Stomach (tissue), 9 donors: ENCODE measurements around the gene ASIC2. TPM values are rescaled to one million over a fixed set of nuclear protein-coding genes. Genes with fewer than 3 reads are reported as not detected.

ENCODE experiments used
- DNase-seq, 2 donors: peaks; one replicate each; pipeline versions ENCODE4 v3.0.0 to v3.0.0-alpha.2; 2013 to 2019
- H3K27ac ChIP-seq, 5 donors: fragments of 200-600 bp in 4 of 5; sonication (generic) in 4 of 5; one replicate each; pipeline ENCODE4 v1.5.1; 2013 to 2019; ENCODE audit warnings: mild to moderate bottlenecking in 1 of 5, moderate library complexity in 1 of 5
- H3K27me3 ChIP-seq, 3 donors: fragments of 200-600 bp; sonication (generic); one replicate each; pipeline ENCODE4 v1.5.1; 2017 to 2019; ENCODE audit warnings: mixed run types in 1 of 3
- H3K36me3 ChIP-seq, 4 donors: fragments of 200-600 bp; sonication (generic); 1 replicate in 3 of 4; 2 replicates in 1 of 4; pipeline ENCODE4 v1.5.1; 2016 to 2019
- H3K4me1 ChIP-seq, 4 donors: fragments of 200-600 bp; sonication (generic); one replicate each; pipeline ENCODE4 v1.5.1; 2016 to 2019
- H3K4me3 ChIP-seq, 4 donors: fragments of 200-600 bp; sonication (generic) in 3 of 4; one replicate each; pipeline ENCODE4 v1.5.1; 2016 to 2019; ENCODE audit warnings: mild to moderate bottlenecking in 1 of 4
- H3K9me3 ChIP-seq, 4 donors: fragments of 200-600 bp; sonication (generic); one replicate each; pipeline ENCODE4 v1.5.1; 2016 to 2019
- EP300 ChIP-seq: sonication (generic); formaldehyde crosslinking; IDR thresholded peaks from one replicate; pipeline ENCODE4 v1.6.1; 2017; ENCODE audit warnings: antibody characterized with exemption
- POLR2A ChIP-seq, 4 donors: fragments of 450-650 bp; IDR thresholded peaks; one replicate each; pipeline ENCODE4 v1.6.1; 2016; ENCODE audit warnings: antibody characterized with exemption in 4 of 4, control low read depth in 2 of 4, mild to moderate bottlenecking in 1 of 4, moderate library complexity in 1 of 4
- POLR2AphosphoS5 ChIP-seq, 3 donors: sonication (generic); formaldehyde crosslinking; IDR thresholded peaks; one replicate each; pipeline ENCODE4 v1.6.1; 2016; ENCODE audit warnings: antibody characterized with exemption in 3 of 3
- WGBS, 5 donors: extraction: QIAGEN DNeasy Blood & Tissue Kit in 3 of 5; methylation state at CpG; one replicate each; pipeline versions ENCODE4 v1.1.5 to v1.1.7; 2013 to 2018; 5-methylcytosine and 5-hydroxymethylcytosine counted together
- intact Hi-C: fragments of 100-400 bp; cut with DNase I; formaldehyde crosslinking; loops from one replicate; pipeline ENCODE4 v1.15.1; 2023; ENCODE audit warnings: low total_unique reads
- polyA plus RNA-seq, 3 donors: library from polyadenylated mRNA; stranded (reverse); fragments of 200-250 nt; gene quantifications; one replicate each; pipeline ENCODE4 v1.2.3, GENCODE V29; 2013
- total RNA-seq, 5 donors: library from RNA; depleted of rRNA; stranded (reverse); fragments of >200 nt; gene quantifications; one replicate each; pipeline versions ENCODE4 v1.1.0 to v1.2.3, GENCODE V29; 2014 to 2016
- TF ChIP-seq, protein P1 (sequence below), 7 experiments: fragments of 450-650 bp in 4 of 7; fragments of 200-600 bp in 3 of 7; sonication (generic) in 3 of 7; IDR thresholded peaks; one replicate each; pipeline ENCODE4 v1.5.1; 2016 to 2019; ENCODE audit warnings: antibody characterized with exemption in 7 of 7, control low read depth in 2 of 7, mild to moderate bottlenecking in 1 of 7
- donor health status: healthy with polysubstance abuse.
- donor health status: Bipolar disorder and iron deficiency.
- donor health status: healthy.

Gene ASIC2
- total and polyA plus RNA-seq, 8 donors = 0.13 to 0.18 TPM; not detected in 6

DNA sequence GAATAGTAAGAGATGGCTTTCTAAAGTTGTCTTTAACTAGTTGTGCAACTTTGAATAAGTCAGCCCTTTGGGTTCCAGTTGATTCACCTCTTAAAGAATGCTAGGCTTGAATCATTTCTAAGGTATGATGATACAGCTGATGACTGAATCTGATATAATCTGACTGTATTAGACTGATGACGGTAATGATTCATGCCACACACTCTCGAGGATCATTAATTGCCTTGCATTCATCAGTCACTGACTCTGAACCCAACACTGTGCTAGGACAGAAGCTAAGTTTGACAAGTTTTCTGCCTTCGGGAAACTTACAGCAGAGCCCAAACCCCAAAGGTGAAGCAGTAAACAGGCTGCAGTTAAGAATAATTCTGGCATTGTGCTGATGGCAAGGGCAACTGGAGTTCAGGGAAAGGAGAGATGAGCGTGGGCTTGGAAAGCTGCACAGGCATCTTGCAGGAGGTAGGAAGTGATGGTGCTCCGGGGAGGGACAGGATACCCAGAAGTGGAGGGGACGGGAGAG is 25.8 kb downstream of the ASIC2 start:
- no peaks in the 10 kb centered on the region for H3K4me1 ChIP-seq
- no peaks in the 10 kb centered on the region for H3K9me3 ChIP-seq
- no peaks in the 10 kb centered on the region for H3K36me3 ChIP-seq
- no peak overlapping the region for H3K27ac ChIP-seq
- peaks cover 0 to 55% (median 0%) of the 10 kb centered on the region in 3 donors for H3K27me3 ChIP-seq
- WGBS, 5 donors = 66 to 79% (median 71%) methylated on average over 6 of the region's 6 CpGs
- no peak for DNase-seq
- intact Hi-C loops = no loop called here
- TF ChIP-seq EP300 = no peak
- TF ChIP-seq POLR2A (IDR thresholded peaks at IDR 0.05) = no peak
- TF ChIP-seq, protein P1, sequence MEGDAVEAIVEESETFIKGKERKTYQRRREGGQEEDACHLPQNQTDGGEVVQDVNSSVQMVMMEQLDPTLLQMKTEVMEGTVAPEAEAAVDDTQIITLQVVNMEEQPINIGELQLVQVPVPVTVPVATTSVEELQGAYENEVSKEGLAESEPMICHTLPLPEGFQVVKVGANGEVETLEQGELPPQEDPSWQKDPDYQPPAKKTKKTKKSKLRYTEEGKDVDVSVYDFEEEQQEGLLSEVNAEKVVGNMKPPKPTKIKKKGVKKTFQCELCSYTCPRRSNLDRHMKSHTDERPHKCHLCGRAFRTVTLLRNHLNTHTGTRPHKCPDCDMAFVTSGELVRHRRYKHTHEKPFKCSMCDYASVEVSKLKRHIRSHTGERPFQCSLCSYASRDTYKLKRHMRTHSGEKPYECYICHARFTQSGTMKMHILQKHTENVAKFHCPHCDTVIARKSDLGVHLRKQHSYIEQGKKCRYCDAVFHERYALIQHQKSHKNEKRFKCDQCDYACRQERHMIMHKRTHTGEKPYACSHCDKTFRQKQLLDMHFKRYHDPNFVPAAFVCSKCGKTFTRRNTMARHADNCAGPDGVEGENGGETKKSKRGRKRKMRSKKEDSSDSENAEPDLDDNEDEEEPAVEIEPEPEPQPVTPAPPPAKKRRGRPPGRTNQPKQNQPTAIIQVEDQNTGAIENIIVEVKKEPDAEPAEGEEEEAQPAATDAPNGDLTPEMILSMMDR (IDR thresholded peaks at IDR 0.05) = no peak
- TF ChIP-seq POLR2AphosphoS5 (IDR thresholded peaks at IDR 0.05) = no peak
- H3K4me3 ChIP-seq = no peak overlapping the region

DNA sequence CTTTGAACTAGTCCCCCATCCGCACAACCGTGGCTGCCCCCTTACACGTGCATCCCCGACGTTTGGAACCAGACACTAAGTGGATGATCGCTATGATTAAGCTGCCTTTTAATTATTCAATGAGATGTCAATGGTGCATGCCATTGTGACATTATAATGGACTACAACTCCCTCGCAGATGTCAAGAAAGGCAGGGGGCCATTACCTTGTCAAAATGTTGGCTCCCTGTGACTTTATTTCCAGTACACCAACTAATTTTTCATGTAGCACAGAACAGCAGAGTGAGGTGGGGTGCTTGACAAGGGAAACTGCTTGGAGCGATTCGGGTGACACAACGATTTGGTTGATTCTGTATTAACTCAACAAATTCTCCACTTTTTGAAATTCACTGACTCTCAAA is 26.5 kb downstream of the ASIC2 start:
- 59 to 79% (median 75%) methylated on average over 10 of the region's 10 CpGs for WGBS, 5 donors
- DNase-seq = no peak
- Histone ChIP-seq H3K27me3 (peaks cover 0 to 56% (median 0%) of the 10 kb centered on the region in 3 donors), H3K27ac (no peak overlapping the region), H3K9me3 (no peaks in the 10 kb centered on the region), H3K36me3 (no peaks in the 10 kb centered on the region), H3K4me3 (no peak overlapping the region), H3K4me1 (no peaks in the 10 kb centered on the region)
- intact Hi-C loops = no loop called here
- no peak for TF ChIP-seq POLR2A (IDR thresholded peaks at IDR 0.05)
- TF ChIP-seq, protein P1 (IDR thresholded peaks at IDR 0.05) = no peak
- TF ChIP-seq EP300 = no peak
- no peak for TF ChIP-seq POLR2AphosphoS5 (IDR thresholded peaks at IDR 0.05)

DNA sequence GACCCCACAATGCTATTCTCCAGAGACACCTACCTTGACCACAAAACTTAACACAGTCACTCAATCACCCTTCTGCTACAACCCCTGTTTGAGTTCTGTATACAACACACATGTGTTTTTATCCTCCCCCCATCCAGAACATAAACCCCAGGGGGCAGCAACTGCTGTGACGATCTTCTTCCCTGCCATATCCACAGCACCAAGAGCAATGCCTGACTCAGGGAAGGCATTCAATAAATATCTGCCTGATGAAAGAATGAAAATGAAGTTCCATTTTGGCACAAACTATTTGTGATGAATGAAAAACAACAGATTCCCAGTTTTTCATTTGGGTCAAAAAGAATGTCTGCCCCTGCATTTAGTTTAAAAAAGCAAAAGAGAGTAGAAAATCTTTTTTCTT is 27.0 kb downstream of the ASIC2 start:
- no peaks in the 10 kb centered on the region for H3K36me3 ChIP-seq
- TF ChIP-seq POLR2A (IDR thresholded peaks at IDR 0.05) (no peak), EP300 (no peak)
- TF ChIP-seq, protein P1 (IDR thresholded peaks at IDR 0.05) = no peak
- no peaks in the 10 kb centered on the region for H3K9me3 ChIP-seq
- H3K27ac ChIP-seq = no peak overlapping the region
- intact Hi-C loops = no loop called here
- DNase-seq = no peak
- H3K4me1 ChIP-seq = no peaks in the 10 kb centered on the region
- H3K4me3 ChIP-seq = no peak overlapping the region
- H3K27me3 ChIP-seq = peaks cover 0 to 60% (median 0%) of the 10 kb centered on the region in 3 donors
- WGBS, 5 donors = 31 to 66% (median 44%) methylated on average over 1 of the region's 1 CpG

DNA sequence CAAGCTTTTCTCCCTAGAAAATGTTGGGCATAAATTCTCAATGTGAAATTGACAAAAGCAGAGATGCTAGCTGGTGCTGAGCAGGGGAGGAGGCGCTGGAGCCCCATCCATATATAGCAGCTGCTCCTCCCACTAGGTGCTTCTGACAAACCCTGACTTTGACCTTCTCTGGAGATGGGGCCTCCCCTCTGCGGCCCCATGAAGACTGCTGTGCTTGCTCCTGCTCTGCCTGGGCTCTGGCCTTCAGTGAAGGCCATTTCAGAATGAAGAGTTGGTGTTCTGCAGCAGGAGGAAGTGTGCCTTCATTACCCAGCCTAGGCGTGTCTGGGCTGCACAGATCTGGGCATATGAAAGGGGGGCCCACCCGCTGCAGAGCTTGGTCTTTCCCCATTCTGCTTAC is 29.7 kb downstream of the ASIC2 start:
- intact Hi-C loops = no loop called here
- no peak for DNase-seq
- H3K9me3 ChIP-seq = no peaks in the 10 kb centered on the region
- H3K36me3 ChIP-seq = no peaks in the 10 kb centered on the region
- TF ChIP-seq, protein P1 (IDR thresholded peaks at IDR 0.05) = no peak
- TF ChIP-seq POLR2A (IDR thresholded peaks at IDR 0.05) = no peak
- no peak for TF ChIP-seq EP300
- no peak for TF ChIP-seq POLR2AphosphoS5 (IDR thresholded peaks at IDR 0.05)
- no peak overlapping the region for H3K27ac ChIP-seq
- H3K4me3 ChIP-seq = no peak overlapping the region
- 71 to 82% (median 75%) methylated on average over 4 of the region's 4 CpGs for WGBS, 5 donors
- H3K4me1 ChIP-seq = no peaks in the 10 kb centered on the region
- peaks cover 0 to 74% (median 5%) of the 10 kb centered on the region in 3 donors for H3K27me3 ChIP-seq
